BE2C (cell line): ENCODE data around the gene CDC14B.

Experiments
- DNase-seq: peaks from one replicate; pipeline ENCODE4 v3.0.0-alpha.2; 2020
- H3K27me3 ChIP-seq: fragments of 250-450 bp; sonication (Bioruptor Pico); 2 replicates; pipeline ENCODE4 v1.5.1; 2020; ENCODE audit warnings: mild to moderate bottlenecking
- H3K36me3 ChIP-seq: fragments of 250-450 bp; sonication (Bioruptor Pico); 2 replicates; pipeline ENCODE4 v1.5.1; 2020; ENCODE audit warnings: mild to moderate bottlenecking
- H3K4me1 ChIP-seq: fragments of 250-450 bp; sonication (Bioruptor Pico); 2 replicates; pipeline ENCODE4 v1.5.1; 2020
- H3K4me3 ChIP-seq: 2 replicates; pipeline ENCODE4 v1.5.1; 2011; ENCODE audit warnings: low read depth, low read length
- H3K9me3 ChIP-seq: fragments of 250-450 bp; sonication (Bioruptor Pico); 2 replicates; pipeline ENCODE4 v1.5.1; 2020
- TF ChIP-seq, protein P1 (sequence below): IDR thresholded peaks from 2 replicates; pipeline ENCODE4 v1.5.1; 2012; ENCODE audit warnings: mild to moderate bottlenecking, low read depth, low read length

Gene CDC14B

DNA sequence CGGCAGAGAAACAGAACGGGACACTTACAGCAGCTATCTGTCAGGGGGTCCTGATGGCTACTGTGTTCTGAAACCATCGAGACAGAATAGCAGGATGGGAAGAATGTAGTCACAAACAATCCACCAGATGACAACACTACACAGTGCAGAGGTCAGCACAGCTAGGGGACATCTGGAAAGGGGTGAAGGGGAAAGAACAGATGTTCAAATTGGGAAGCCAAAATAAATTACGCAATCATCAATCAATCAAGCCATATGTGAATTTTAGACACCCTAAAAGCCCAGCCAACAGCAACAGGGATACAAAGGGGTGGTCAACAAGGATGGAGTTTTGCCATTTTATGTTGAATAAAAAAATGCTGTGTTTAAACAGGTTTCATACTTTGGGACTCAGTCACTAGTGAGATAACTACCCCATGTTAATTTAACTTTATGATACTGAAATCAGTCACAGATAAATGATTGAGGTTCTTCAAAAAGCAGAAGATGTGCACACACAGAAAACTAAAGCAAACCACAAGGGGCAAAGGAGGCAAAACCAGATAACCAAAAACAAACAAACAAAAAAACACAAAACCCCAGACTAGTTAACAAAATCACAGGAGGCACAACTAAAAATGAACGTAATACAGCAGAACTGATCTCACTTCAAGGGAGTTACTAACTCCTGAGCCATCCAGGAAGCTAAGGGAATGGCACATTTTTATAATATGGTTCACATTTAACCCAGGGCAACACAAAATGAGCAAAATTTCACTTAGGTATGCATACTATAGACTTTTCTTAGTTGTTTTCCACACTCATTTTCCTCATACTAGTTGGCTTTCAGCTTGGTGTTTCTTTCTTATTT is 103.8 kb downstream of the CDC14B start:
- TF ChIP-seq, protein P1, sequence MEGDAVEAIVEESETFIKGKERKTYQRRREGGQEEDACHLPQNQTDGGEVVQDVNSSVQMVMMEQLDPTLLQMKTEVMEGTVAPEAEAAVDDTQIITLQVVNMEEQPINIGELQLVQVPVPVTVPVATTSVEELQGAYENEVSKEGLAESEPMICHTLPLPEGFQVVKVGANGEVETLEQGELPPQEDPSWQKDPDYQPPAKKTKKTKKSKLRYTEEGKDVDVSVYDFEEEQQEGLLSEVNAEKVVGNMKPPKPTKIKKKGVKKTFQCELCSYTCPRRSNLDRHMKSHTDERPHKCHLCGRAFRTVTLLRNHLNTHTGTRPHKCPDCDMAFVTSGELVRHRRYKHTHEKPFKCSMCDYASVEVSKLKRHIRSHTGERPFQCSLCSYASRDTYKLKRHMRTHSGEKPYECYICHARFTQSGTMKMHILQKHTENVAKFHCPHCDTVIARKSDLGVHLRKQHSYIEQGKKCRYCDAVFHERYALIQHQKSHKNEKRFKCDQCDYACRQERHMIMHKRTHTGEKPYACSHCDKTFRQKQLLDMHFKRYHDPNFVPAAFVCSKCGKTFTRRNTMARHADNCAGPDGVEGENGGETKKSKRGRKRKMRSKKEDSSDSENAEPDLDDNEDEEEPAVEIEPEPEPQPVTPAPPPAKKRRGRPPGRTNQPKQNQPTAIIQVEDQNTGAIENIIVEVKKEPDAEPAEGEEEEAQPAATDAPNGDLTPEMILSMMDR: no peak
- no peak for DNase-seq
- Histone ChIP-seq H3K27me3 (no peaks in the 10 kb centered on the region), H3K9me3 (no peaks in the 10 kb centered on the region), H3K4me3 (no peak overlapping the region), H3K4me1 (no peaks in the 10 kb centered on the region), H3K36me3 (no peaks in the 10 kb centered on the region)

DNA sequence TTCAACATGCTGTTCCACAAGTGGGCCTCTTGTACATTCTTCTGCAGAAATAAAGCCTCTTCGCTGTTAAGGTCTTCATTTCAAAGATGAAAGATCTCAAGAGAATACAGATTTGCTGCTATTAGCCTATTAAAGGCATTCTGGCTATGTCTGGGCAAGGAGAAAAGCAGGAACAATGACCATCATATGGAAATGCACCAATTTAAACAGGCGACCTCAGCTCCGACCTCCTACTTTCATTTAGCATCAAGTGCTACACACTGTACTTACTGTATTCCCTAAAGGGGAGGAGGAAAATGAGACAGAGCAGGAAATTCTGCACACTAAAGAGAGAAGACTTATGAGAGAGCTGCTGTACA is 104.9 kb downstream of the CDC14B start:
- DNase-seq: no peak
- TF ChIP-seq, protein P1: no peak
- no peaks in the 10 kb centered on the region for H3K9me3 ChIP-seq

GRCh38 chr9:96514108-96514799 is 105.4 kb downstream of the CDC14B start:
- TF ChIP-seq, protein P1: no peak
- no peak for DNase-seq
- Histone ChIP-seq H3K27me3 (no peaks in the 10 kb centered on the region), H3K9me3 (no peaks in the 10 kb centered on the region), H3K4me1 (no peaks in the 10 kb centered on the region), H3K36me3 (no peaks in the 10 kb centered on the region), H3K4me3 (no peak overlapping the region)

More for the DNA sequence above, 104.9 kb downstream of the CDC14B start:
- Histone ChIP-seq H3K4me1 (no peaks in the 10 kb centered on the region), H3K36me3 (no peaks in the 10 kb centered on the region), H3K27me3 (no peaks in the 10 kb centered on the region), H3K4me3 (no peak overlapping the region)

DNA sequence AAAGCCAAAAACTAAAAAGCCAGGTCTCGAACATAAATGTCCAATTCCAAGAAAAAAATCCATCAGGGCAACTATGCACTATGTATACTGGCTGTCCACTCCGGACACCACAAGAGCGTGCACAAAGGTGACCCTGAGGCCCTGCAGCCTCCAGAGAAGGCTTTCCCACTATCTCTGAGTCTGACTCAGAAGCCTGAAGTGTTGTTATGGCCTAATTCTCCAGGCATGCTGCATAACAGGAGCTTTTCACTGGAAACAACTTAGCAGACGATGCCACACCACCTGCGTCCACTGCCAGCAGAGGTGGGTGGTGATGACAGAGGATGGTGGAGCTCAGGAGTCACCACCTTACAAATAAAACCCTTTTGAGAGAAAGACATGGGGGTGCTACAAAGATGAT is 106.0 kb downstream of the CDC14B start:
- Histone ChIP-seq H3K36me3 (no peaks in the 10 kb centered on the region), H3K4me3 (no peak overlapping the region), H3K9me3 (no peaks in the 10 kb centered on the region), H3K4me1 (no peaks in the 10 kb centered on the region; the same call in 1 of the 2 replicates), H3K27me3 (no peaks in the 10 kb centered on the region)
- no peak for DNase-seq
- TF ChIP-seq, protein P1: no peak

- Histone ChIP-seq H3K4me1 (no peaks in the 10 kb centered on the region; the same call in 1 of the 2 replicates), H3K4me3 (no peak overlapping the region), H3K9me3 (no peaks in the 10 kb centered on the region), H3K27me3 (no peaks in the 10 kb centered on the region), H3K36me3 (no peaks in the 10 kb centered on the region)
- no peak for DNase-seq
- TF ChIP-seq, protein P1: no peak
These were observed 107.4 kb downstream of the CDC14B start for GRCh38 chr9:96512240-96512639.

GRCh38 chr9:96510258-96510657 is 109.4 kb downstream of the CDC14B start:
- Histone ChIP-seq H3K4me3 (no peak overlapping the region), H3K4me1 (no peaks in the 10 kb centered on the region; the same call in 1 of the 2 replicates), H3K27me3 (no peaks in the 10 kb centered on the region), H3K9me3 (no peaks in the 10 kb centered on the region), H3K36me3 (no peaks in the 10 kb centered on the region)
- TF ChIP-seq, protein P1: no peak
- DNase-seq: no peak
